H1 (cell line): ENCODE data around the gene RAB11B. TPM values are rescaled to one million over a fixed set of nuclear protein-coding genes. Genes with fewer than 3 reads are reported as not detected.
"Not testable (repeated sequence)": the region's sequence is repeated elsewhere in the genome, so short reads cannot be mapped to it uniquely, and the experiment has no call there.

Experiments
- CTCF ChIA-PET: fragments of 300-600 bp; sonication (Branson Sonifier 250); formaldehyde crosslinking; loops from one replicate; lab custom pipeline; 2021; ENCODE audit not compliant: partially characterized antibody; lab: Charles Lee
- POLR2A ChIA-PET: fragments of 300-600 bp; sonication (Branson Sonifier 250); formaldehyde crosslinking; loops from one replicate; lab custom pipeline; 2021; ENCODE audit warnings: inconsistent platforms; ENCODE audit not compliant: partially characterized antibody; lab: Charles Lee
- DNase-seq, 2 experiments: peaks; one replicate each; pipeline versions ENCODE4 v3.0.0 to v3.0.0-alpha.2; 2010 to 2022; ENCODE audit warnings: low spot score in 2 of 2, low read depth in 1 of 2, mixed read lengths in 1 of 2
- FAIRE-seq: peaks from 2 replicates; lab custom pipeline; 2011; peaks lifted over from hg19 to GRCh38; lab: Jason Lieb, UNC
- H2AFZ ChIP-seq: 2 replicates; pipeline ENCODE4 v1.8.1; 2012; ENCODE audit warnings: low read length, inconsistent platforms
- H2AK5ac ChIP-seq: 2 replicates; pipeline ENCODE4 v1.6.1; 2013; ENCODE audit warnings: low read depth, low read length
- H2BK120ac ChIP-seq: replicated peaks from 2 replicates; pipeline ENCODE3; 2013; ENCODE audit warnings: low read depth, low read length, inconsistent platforms
- H2BK12ac ChIP-seq: 2 replicates; pipeline ENCODE4 v1.6.1; 2013; ENCODE audit warnings: low read depth, low read length
- H2BK15ac ChIP-seq: 2 replicates; pipeline ENCODE4 v1.6.1; 2013; ENCODE audit warnings: low read length
- H2BK20ac ChIP-seq: 2 replicates; pipeline ENCODE4 v1.6.1; 2013; ENCODE audit warnings: low read length
- H2BK5ac ChIP-seq: 2 replicates; pipeline ENCODE4 v1.6.1; 2013; ENCODE audit warnings: low read depth, low read length
- H3K14ac ChIP-seq: 2 replicates; pipeline ENCODE4 v1.6.1; 2013; ENCODE audit warnings: inconsistent platforms; ENCODE audit not compliant: insufficient read length
- H3K18ac ChIP-seq: 2 replicates; pipeline ENCODE4 v1.6.1; 2013; ENCODE audit warnings: low read length; ENCODE audit errors: extremely low read depth
- H3K23ac ChIP-seq: 2 replicates; pipeline ENCODE4 v1.6.1; 2013; ENCODE audit warnings: inconsistent platforms; ENCODE audit not compliant: insufficient read length
- H3K23me2 ChIP-seq: 2 replicates; pipeline ENCODE4 v1.6.1; 2013; ENCODE audit warnings: low read depth, low read length
- H3K27ac ChIP-seq: 2 replicates; pipeline ENCODE4 v1.6.1; 2011; ENCODE audit warnings: low read depth, low read length, inconsistent platforms
- H3K27me3 ChIP-seq, 4 experiments: replicated peaks in 1 of 4; 1 replicate in 1 of 4; 2 replicates in 3 of 4; pipeline versions ENCODE4 v1.6.1 to v1.8.1; 2011 to 2013; ENCODE audit warnings: low read length in 3 of 4, mild to moderate bottlenecking in 3 of 4, inconsistent platforms in 2 of 4, mixed read lengths in 2 of 4, moderate library complexity in 1 of 4; ENCODE audit not compliant: control insufficient read depth in 3 of 4, insufficient read depth in 3 of 4; ENCODE audit errors: extremely low read depth in 1 of 4
- H3K36me3 ChIP-seq, 4 experiments: 2 replicates each; pipeline versions ENCODE4 v1.6.1 to v1.8.1; 2011 to 2013; ENCODE audit warnings: mild to moderate bottlenecking in 4 of 4, low read length in 3 of 4, moderate library complexity in 2 of 4, control low read depth in 1 of 4, inconsistent platforms in 1 of 4; ENCODE audit not compliant: insufficient read depth in 4 of 4, control insufficient read depth in 2 of 4
- H3K4ac ChIP-seq: replicated peaks from 2 replicates; pipeline ENCODE3; 2013; ENCODE audit warnings: low read length, low read depth, mixed read lengths, inconsistent platforms; ENCODE audit not compliant: insufficient read length
- H3K4me1 ChIP-seq, 4 experiments: replicated peaks in 1 of 4; 1 replicate in 1 of 4; 2 replicates in 3 of 4; pipeline versions ENCODE4 v1.6.1 to v1.8.1; 2011 to 2013; ENCODE audit warnings: low read length in 3 of 4, inconsistent platforms in 2 of 4, mixed read lengths in 1 of 4; ENCODE audit not compliant: insufficient read depth in 4 of 4, control insufficient read depth in 3 of 4
- H3K4me2 ChIP-seq, 2 experiments: 2 replicates each; pipeline versions ENCODE4 v1.6.1 to v1.8.1; 2011 to 2013; ENCODE audit warnings: low read depth in 2 of 2, low read length in 2 of 2, control low read depth in 1 of 2, inconsistent platforms in 1 of 2, mild to moderate bottlenecking in 1 of 2; ENCODE audit not compliant: insufficient read depth in 1 of 2
- H3K4me3 ChIP-seq, 4 experiments: fragments of 200-600, 300-600 bp in 1 of 4; sonication (generic), shearing (Covaris generic), sonication (Bioruptor Twin) in 1 of 4; 2 replicates each; pipeline versions ENCODE4 v1.5.1 to v1.8.1; 2011 to 2016; ENCODE audit warnings: low read length in 4 of 4, low read depth in 3 of 4, control low read depth in 2 of 4, inconsistent platforms in 2 of 4, mild to moderate bottlenecking in 2 of 4, mixed read lengths in 1 of 4, moderate library complexity in 1 of 4; ENCODE audit not compliant: insufficient read depth in 2 of 4; ENCODE audit errors: extremely low read depth in 1 of 4
- H3K56ac ChIP-seq: replicated peaks from 2 replicates; pipeline ENCODE3; 2013; ENCODE audit warnings: low read depth, mild to moderate bottlenecking, mixed read lengths, low read length, inconsistent platforms; ENCODE audit not compliant: insufficient read length
- H3K79me1 ChIP-seq: 2 replicates; pipeline ENCODE4 v1.6.1; 2013; ENCODE audit warnings: low read depth, low read length, control low read depth
- H3K79me2 ChIP-seq, 2 experiments: 2 replicates each; pipeline versions ENCODE4 v1.6.1 to v1.8.1; 2012 to 2013; ENCODE audit warnings: low read length in 2 of 2, mild to moderate bottlenecking in 2 of 2, inconsistent platforms in 1 of 2; ENCODE audit not compliant: insufficient read depth in 2 of 2, control insufficient read depth in 1 of 2
- H3K9ac ChIP-seq, 4 experiments: replicated peaks in 1 of 4; 1 replicate in 1 of 4; 2 replicates in 3 of 4; pipeline versions ENCODE4 v1.6.1 to v1.8.1; 2011 to 2013; ENCODE audit warnings: low read depth in 3 of 4, low read length in 3 of 4, control low read depth in 2 of 4, mild to moderate bottlenecking in 2 of 4, moderate library complexity in 2 of 4, inconsistent platforms in 1 of 4; ENCODE audit errors: extremely low read depth in 1 of 4
- H3K9me3 ChIP-seq, 2 experiments: 2 replicates each; pipeline versions ENCODE4 v1.6.1 to v1.8.1; 2012 to 2013; ENCODE audit warnings: mild to moderate bottlenecking in 2 of 2, moderate library complexity in 2 of 2, control low read depth in 1 of 2, inconsistent platforms in 1 of 2, low read depth in 1 of 2, low read length in 1 of 2, mixed read lengths in 1 of 2; ENCODE audit not compliant: insufficient read depth in 2 of 2
- H4K20me1 ChIP-seq, 2 experiments: replicated peaks in 1 of 2; 2 replicates each; pipeline versions ENCODE3 to v1.8.1; 2011 to 2013; ENCODE audit warnings: inconsistent platforms in 2 of 2, low read length in 2 of 2, mild to moderate bottlenecking in 1 of 2; ENCODE audit not compliant: insufficient read depth in 2 of 2, control insufficient read depth in 1 of 2
- H4K5ac ChIP-seq: 2 replicates; pipeline ENCODE4 v1.6.1; 2013; ENCODE audit warnings: low read length, low read depth, mixed read lengths, inconsistent platforms; ENCODE audit not compliant: insufficient read length
- H4K8ac ChIP-seq: 2 replicates; pipeline ENCODE4 v1.8.0; 2013; ENCODE audit warnings: mild to moderate bottlenecking, moderate library complexity, low read length, inconsistent platforms; ENCODE audit not compliant: insufficient read depth; ENCODE audit errors: extremely low read depth
- H4K91ac ChIP-seq: replicated peaks from 2 replicates; pipeline ENCODE3; 2013; ENCODE audit warnings: low read length, mixed read lengths, inconsistent platforms; ENCODE audit not compliant: insufficient read length
- WGBS, 2 experiments: shearing (Covaris generic) in 1 of 2; methylation state at CpG; one replicate each; pipeline versions ENCODE4 v1.1.6 to v1.1.7; 2013 to 2015; ENCODE audit warnings: low lambda C conversion rate in 2 of 2, mixed read lengths in 2 of 2, inconsistent platforms in 1 of 2, low coverage in 1 of 2, missing lambda C conversion rate in 1 of 2; ENCODE audit not compliant: insufficient replicate concordance in 2 of 2, insufficient coverage in 1 of 2, insufficient read length in 1 of 2; ENCODE audit errors: extremely low coverage in 1 of 2, missing lambda C conversion rate in 1 of 2; 5-methylcytosine and 5-hydroxymethylcytosine counted together
- polyA plus RNA-seq, 7 experiments: library from polyadenylated mRNA; depleted of rRNA in 3 of 7; stranded (reverse) in 5 of 7; unstranded in 2 of 7; fragments of >200 nt in 5 of 7; fragments of 200-250 nt in 2 of 7; gene quantifications; 1 replicate in 5 of 7; 2 replicates in 1 of 7; 4 replicates in 1 of 7; pipeline versions ENCODE4 v1.2.1 to v1.2.3, GENCODE V29; 2011 to 2013; ENCODE audit warnings: missing spikeins in 2 of 7, mixed read lengths in 2 of 7
- total RNA-seq: library from RNA; stranded (reverse); fragmentation: NEBNext Ultra II Directional; extraction: Animal tissue kit (Norgen Biotek cat#: 25700); gene quantifications from 2 replicates; pipeline ENCODE4 v1.2.1, GENCODE V29; 2021

RAB11B gene
- total and polyA plus RNA-seq, 2 of the 8 experiments (the other 6 are each of a cell fraction or from before 2014, with no cell fraction given) = 50.2 to 85.8 TPM

GRCh38 chr19:8384569-8384968 is 5.6 kb upstream of the RAB11B start:
- H3K9ac ChIP-seq, H3K9me3 ChIP-seq, H3K27me3 ChIP-seq, H3K79me2 ChIP-seq, H3K23me2 ChIP-seq, H2BK120ac ChIP-seq, H4K5ac ChIP-seq, H4K91ac ChIP-seq, H3K4ac ChIP-seq, H3K23ac ChIP-seq, H2BK20ac ChIP-seq, H2BK5ac ChIP-seq, H3K4me3 ChIP-seq, H3K56ac ChIP-seq, H2BK15ac ChIP-seq, H3K4me2 ChIP-seq, H3K36me3 ChIP-seq, H3K79me1 ChIP-seq, POLR2A ChIA-PET, H4K20me1 ChIP-seq, FAIRE-seq, H3K27ac ChIP-seq, H2AFZ ChIP-seq, H2BK12ac ChIP-seq, H3K4me1 ChIP-seq, H3K18ac ChIP-seq, H4K8ac ChIP-seq, CTCF ChIA-PET, DNase-seq, H2AK5ac ChIP-seq, H3K14ac ChIP-seq: not testable (repeated sequence)
- 66% methylated on average over 4 of the region's 4 CpGs; no CpG with 5 or more reads in 1 of the 2 experiments for WGBS, 2 experiments

DNA sequence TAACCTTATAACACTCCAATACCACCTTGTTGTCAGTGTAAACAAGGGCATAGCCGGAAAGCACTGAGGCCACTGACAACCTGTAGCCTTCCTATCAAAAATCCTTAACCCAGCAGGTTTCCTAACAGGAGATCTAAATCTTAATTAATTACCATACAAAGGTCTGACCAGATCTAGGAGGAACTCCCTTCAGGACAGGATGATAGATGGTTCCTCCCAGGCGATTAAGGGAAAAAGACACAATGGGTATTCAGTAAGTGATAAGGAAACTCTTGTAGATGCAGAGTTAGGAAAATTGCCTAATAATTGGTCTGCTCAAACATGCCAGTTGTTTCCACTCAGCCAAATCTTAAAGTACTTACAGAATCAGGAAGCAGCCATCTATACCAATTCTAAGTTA is 5.1 kb upstream of the RAB11B start:
- H3K79me2 ChIP-seq, H3K36me3 ChIP-seq, H3K23me2 ChIP-seq, CTCF ChIA-PET, H3K56ac ChIP-seq, H4K8ac ChIP-seq, H2BK15ac ChIP-seq, H2BK120ac ChIP-seq, H3K4me1 ChIP-seq, H4K20me1 ChIP-seq, H3K14ac ChIP-seq, DNase-seq, H2AK5ac ChIP-seq, H2BK20ac ChIP-seq, FAIRE-seq, POLR2A ChIA-PET, H3K27ac ChIP-seq, H3K4me2 ChIP-seq, H2AFZ ChIP-seq, H3K4ac ChIP-seq, H3K18ac ChIP-seq, H2BK5ac ChIP-seq, H3K4me3 ChIP-seq, H2BK12ac ChIP-seq, H3K9ac ChIP-seq, H3K9me3 ChIP-seq, H4K5ac ChIP-seq, H3K23ac ChIP-seq, H3K79me1 ChIP-seq, H4K91ac ChIP-seq, H3K27me3 ChIP-seq: not testable (repeated sequence)
- WGBS, 2 experiments = 89% methylated on average over 2 of the region's 2 CpGs; no CpG with 5 or more reads in 1 of the 2 experiments
